ENCODE results near the gene AFF3. TPM values are rescaled to one million over a fixed set of nuclear protein-coding genes. Genes with fewer than 3 reads are reported as not detected.
A peak's percentile ranks its signal among the peaks of the same experiment; 100 is the strongest.

AFF3 gene, protein sequence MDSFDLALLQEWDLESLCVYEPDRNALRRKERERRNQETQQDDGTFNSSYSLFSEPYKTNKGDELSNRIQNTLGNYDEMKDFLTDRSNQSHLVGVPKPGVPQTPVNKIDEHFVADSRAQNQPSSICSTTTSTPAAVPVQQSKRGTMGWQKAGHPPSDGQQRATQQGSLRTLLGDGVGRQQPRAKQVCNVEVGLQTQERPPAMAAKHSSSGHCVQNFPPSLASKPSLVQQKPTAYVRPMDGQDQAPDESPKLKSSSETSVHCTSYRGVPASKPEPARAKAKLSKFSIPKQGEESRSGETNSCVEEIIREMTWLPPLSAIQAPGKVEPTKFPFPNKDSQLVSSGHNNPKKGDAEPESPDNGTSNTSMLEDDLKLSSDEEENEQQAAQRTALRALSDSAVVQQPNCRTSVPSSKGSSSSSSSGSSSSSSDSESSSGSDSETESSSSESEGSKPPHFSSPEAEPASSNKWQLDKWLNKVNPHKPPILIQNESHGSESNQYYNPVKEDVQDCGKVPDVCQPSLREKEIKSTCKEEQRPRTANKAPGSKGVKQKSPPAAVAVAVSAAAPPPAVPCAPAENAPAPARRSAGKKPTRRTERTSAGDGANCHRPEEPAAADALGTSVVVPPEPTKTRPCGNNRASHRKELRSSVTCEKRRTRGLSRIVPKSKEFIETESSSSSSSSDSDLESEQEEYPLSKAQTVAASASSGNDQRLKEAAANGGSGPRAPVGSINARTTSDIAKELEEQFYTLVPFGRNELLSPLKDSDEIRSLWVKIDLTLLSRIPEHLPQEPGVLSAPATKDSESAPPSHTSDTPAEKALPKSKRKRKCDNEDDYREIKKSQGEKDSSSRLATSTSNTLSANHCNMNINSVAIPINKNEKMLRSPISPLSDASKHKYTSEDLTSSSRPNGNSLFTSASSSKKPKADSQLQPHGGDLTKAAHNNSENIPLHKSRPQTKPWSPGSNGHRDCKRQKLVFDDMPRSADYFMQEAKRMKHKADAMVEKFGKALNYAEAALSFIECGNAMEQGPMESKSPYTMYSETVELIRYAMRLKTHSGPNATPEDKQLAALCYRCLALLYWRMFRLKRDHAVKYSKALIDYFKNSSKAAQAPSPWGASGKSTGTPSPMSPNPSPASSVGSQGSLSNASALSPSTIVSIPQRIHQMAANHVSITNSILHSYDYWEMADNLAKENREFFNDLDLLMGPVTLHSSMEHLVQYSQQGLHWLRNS (N-terminal part only)
- 10 to 100 TPM in 4 of 5 experiments, 1 to 10 TPM in 1; 3.0 to 24.1 (median 19.8) TPM for total RNA-seq
- polyA plus RNA-seq: 10 to 100 TPM in 1 of 2 donors, 1 to 10 TPM in 1; 4.0 to 21.0 TPM
- total RNA-seq: 15.2 reads per million, percentile 44 among the genes with 10 or more reads in this experiment

DNA sequence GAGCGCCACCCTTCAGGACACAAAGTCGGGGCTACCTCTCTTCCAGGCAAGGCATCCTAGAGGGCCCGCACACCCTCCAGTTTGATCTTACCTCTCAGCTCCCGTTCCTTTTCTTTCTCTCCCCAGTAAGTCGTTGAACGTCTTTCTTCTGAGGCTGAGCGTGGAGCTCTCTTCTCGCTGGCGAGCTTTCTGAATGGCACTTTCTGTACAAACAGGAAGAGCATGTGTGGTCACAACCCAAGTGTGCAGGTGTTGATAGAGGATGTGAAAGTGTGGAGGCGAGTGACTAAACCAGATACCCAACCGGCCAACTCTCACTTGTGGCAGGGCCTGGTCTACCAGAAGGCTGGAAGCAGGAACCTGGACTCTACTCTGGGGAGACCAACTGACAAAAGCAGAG, at the start of gene AFF3:
Gene AFF3 (minus strand): TSS at position 198 of the 400 bp plus-strand sequence. CDS start 38,136 bp downstream, outside the sequence.
- POLR2A ChIA-PET: interaction anchor here (0.8 to 1.4 kb wide), 2 partner anchors 8 to 29 kb away, joined by 4 to 8 read pairs; no protein-coding TSS in a partner anchor
- H3K36me3 ChIP-seq (ENCODE audit: control insufficient read depth in 2 of 3, insufficient read depth in 3 of 3, low read length in 3 of 3): no peaks in the 10 kb centered on the region
- H3K4me3 Mint-ChIP-seq: peak within 1 kb of the TSS; percentile 82 to 98 (median 92)
- H3K27ac Mint-ChIP-seq: peak within 1 kb of the TSS; percentile 82 to 99 (median 96)
- H3K4me1 Mint-ChIP-seq: peaks cover 42 to 75% (median 67%) of the 10 kb centered on the region in 7 donors
- peaks cover 0 to 10% (median 0%) of the 10 kb centered on the region in 11 donors for H3K9me3 Mint-ChIP-seq
- DNase-seq: peak; percentile 10 to 63 (median 50)
- peak; percentile 74 for ATAC-seq
- intact Hi-C loops (cut with micrococcal nuclease): loop anchor here in 1 of 2 donors (1.0 kb wide), 1 partner anchor 38 kb away; no protein-coding TSS in a partner anchor
- peaks cover 5 to 30% of the 10 kb centered on the region in 2 donors for H3K4me1 ChIP-seq (ENCODE audit: control insufficient read depth in 2 of 2, insufficient read depth in 2 of 2, low read length in 2 of 2)
- H3K27ac ChIP-seq (ENCODE audit: low read depth, low read length): peak within 1 kb of the TSS; percentile 70
- peak within 1 kb of the TSS; percentile 80 for H3K4me3 ChIP-seq (ENCODE audit: low read length)
- no peaks in the 10 kb centered on the region for H3K9me3 ChIP-seq (ENCODE audit: control insufficient read depth in 2 of 3, low read length in 3 of 3)
- H3K27me3 ChIP-seq (ENCODE audit: control insufficient read depth in 2 of 2, insufficient read depth in 2 of 2, low read length in 2 of 2): no peaks in the 10 kb centered on the region
- CTCF ChIA-PET: no interaction called here
- H3K27me3 Mint-ChIP-seq: peaks cover 0 to 32% (median 0%) of the 10 kb centered on the region in 5 donors
- peaks cover 0 to 8% (median 0%) of the 10 kb centered on the region in 5 donors for H3K36me3 Mint-ChIP-seq

DNA sequence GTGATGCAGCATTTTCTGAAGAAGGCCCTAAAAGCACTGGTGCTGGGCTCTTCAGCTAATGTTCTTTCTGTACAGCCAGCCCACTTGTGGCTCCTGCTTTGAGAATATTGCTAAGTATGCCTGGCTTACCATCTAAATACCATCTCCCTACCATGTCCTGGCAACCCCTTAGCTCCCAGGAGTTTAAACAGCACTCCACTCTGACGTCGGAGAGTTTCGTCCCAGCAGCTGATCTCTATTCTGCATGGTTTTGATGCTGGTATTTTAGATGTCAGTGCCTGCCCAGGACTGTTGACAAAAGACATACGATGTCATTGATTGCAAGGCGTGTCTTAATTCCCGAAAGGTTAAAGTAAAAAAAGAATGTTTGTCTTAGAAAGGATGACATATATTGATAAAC, 47.0 kb upstream of the AFF3 start:
- no peak for DNase-seq
- no peaks in the 10 kb centered on the region for H3K36me3 ChIP-seq (ENCODE audit: control insufficient read depth in 2 of 3, insufficient read depth in 3 of 3, low read length in 3 of 3)
- H3K36me3 Mint-ChIP-seq: no peaks in the 10 kb centered on the region
- no peak overlapping the region for H3K4me3 Mint-ChIP-seq
- H3K9me3 Mint-ChIP-seq: peaks cover 0 to 4% (median 0%) of the 10 kb centered on the region in 11 donors
- no peak for ATAC-seq
- intact Hi-C loops (cut with micrococcal nuclease): no loop called here
- H3K27me3 ChIP-seq (ENCODE audit: control insufficient read depth in 2 of 2, insufficient read depth in 2 of 2, low read length in 2 of 2): no peaks in the 10 kb centered on the region
- no peaks in the 10 kb centered on the region for H3K4me1 ChIP-seq (ENCODE audit: control insufficient read depth in 2 of 2, insufficient read depth in 2 of 2, low read length in 2 of 2)
- no peaks in the 10 kb centered on the region for H3K9me3 ChIP-seq (ENCODE audit: control insufficient read depth in 2 of 3, low read length in 3 of 3)
- H3K27ac ChIP-seq (ENCODE audit: low read depth, low read length): no peak overlapping the region
- POLR2A ChIA-PET: no interaction called here
- no peak overlapping the region for H3K4me3 ChIP-seq (ENCODE audit: low read length)
- H3K27ac Mint-ChIP-seq: no peak overlapping the region
- CTCF ChIA-PET: no interaction called here
- H3K4me1 Mint-ChIP-seq: peaks cover 0 to 9% (median 0%) of the 10 kb centered on the region in 7 donors
- H3K27me3 Mint-ChIP-seq: peaks cover 0 to 13% (median 0%) of the 10 kb centered on the region in 5 donors

DNA sequence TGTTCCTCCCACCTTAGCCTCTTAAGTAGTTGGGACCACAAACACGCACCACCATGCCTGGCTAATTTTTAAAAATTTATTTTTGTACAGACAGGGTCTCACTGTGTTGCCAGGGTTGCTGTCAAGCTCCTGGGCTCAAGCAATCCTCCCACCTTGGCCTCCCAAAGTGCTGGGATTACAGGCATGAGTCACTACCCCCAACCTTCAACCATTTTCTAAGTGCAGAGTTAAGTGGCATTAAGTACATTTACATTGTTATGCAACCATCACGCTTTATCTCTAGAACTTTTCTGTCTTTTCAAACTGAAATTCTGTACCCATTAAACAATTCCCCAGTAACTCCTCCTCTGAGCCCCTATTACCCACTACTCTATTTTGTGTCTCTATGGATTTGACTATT, 45.9 kb upstream of the AFF3 start:
- Mint-ChIP-seq H3K9me3 (peaks cover 0 to 4% (median 0%) of the 10 kb centered on the region in 11 donors), H3K36me3 (no peaks in the 10 kb centered on the region), H3K27ac (no peak overlapping the region), H3K4me3 (no peak overlapping the region), H3K27me3 (peaks cover 0 to 13% (median 0%) of the 10 kb centered on the region in 5 donors), H3K4me1 (peaks cover 0 to 4% (median 0%) of the 10 kb centered on the region in 7 donors)
- POLR2A ChIA-PET: no interaction called here
- ATAC-seq (no peak), DNase-seq (no peak)
- intact Hi-C loops (cut with micrococcal nuclease): no loop called here
- H3K27ac ChIP-seq (ENCODE audit: low read depth, low read length): no peak overlapping the region
- CTCF ChIA-PET: no interaction called here
- H3K36me3 ChIP-seq (ENCODE audit: control insufficient read depth in 2 of 3, insufficient read depth in 3 of 3, low read length in 3 of 3): no peaks in the 10 kb centered on the region
- H3K4me1 ChIP-seq (ENCODE audit: control insufficient read depth in 2 of 2, insufficient read depth in 2 of 2, low read length in 2 of 2): no peaks in the 10 kb centered on the region
- H3K27me3 ChIP-seq (ENCODE audit: control insufficient read depth in 2 of 2, insufficient read depth in 2 of 2, low read length in 2 of 2): no peaks in the 10 kb centered on the region
- H3K4me3 ChIP-seq (ENCODE audit: low read length): no peak overlapping the region
- no peaks in the 10 kb centered on the region for H3K9me3 ChIP-seq (ENCODE audit: control insufficient read depth in 2 of 3, low read length in 3 of 3)

DNA sequence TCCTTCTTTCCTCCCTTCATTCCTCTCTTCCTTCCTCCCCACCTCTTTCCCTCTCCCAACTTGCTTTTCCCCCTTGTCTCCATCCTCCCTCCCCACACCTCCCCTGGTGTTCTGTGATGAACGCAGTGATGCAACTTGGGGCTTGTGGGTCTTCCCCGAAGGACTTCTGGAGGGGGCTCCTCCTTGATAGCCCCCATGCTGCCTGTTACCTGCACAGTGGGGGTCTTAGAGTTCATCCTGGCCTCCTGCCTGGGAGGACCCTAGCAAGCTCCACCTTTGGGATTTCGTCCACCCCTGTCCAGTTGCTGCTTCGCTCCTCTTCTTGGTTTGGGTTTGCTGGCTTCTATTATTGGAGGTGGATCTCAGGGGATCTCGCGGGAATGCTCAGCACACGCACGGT, 43.7 kb upstream of the AFF3 start:
- no peak for ATAC-seq
- no peak for DNase-seq
- Histone ChIP-seq H3K9me3 (ENCODE audit: control insufficient read depth in 2 of 3, low read length in 3 of 3) (no peaks in the 10 kb centered on the region), H3K27ac (ENCODE audit: low read depth, low read length) (no peak overlapping the region), H3K4me3 (ENCODE audit: low read length) (no peak overlapping the region), H3K36me3 (ENCODE audit: control insufficient read depth in 2 of 3, insufficient read depth in 3 of 3, low read length in 3 of 3) (no peaks in the 10 kb centered on the region), H3K27me3 (ENCODE audit: control insufficient read depth in 2 of 2, insufficient read depth in 2 of 2, low read length in 2 of 2) (no peaks in the 10 kb centered on the region), H3K4me1 (ENCODE audit: control insufficient read depth in 2 of 2, insufficient read depth in 2 of 2, low read length in 2 of 2) (no peaks in the 10 kb centered on the region)
- ChIA-PET CTCF (no interaction called here), POLR2A (no interaction called here)
- Mint-ChIP-seq H3K4me3 (no peak overlapping the region), H3K4me1 (peaks cover 0 to 4% (median 0%) of the 10 kb centered on the region in 7 donors), H3K36me3 (no peaks in the 10 kb centered on the region), H3K9me3 (peaks cover 0 to 4% (median 0%) of the 10 kb centered on the region in 11 donors), H3K27ac (no peak overlapping the region), H3K27me3 (peaks cover 0 to 4% (median 0%) of the 10 kb centered on the region in 5 donors)
- intact Hi-C loops (cut with micrococcal nuclease): no loop called here

DNA sequence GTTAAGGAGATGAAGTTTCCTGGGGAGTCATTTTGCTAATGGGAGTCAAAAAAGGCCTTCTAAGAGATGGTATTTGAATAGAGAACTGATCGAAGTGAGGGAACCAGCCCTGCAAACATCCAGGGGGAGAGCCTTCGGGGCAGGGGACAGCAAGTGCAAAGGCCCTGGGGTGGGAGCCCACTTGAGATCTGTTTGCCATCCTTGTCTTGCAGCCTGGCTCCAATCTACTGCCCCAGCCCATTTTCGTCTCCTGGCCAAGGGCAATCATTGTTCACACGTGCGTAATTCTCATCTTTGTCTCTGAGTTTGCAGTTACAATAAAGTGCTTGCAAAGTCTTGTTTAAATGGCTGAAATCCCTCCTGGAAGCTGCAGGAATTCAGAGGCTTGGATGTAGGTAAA, 43.1 kb upstream of the AFF3 start:
- H3K9me3 Mint-ChIP-seq: peaks cover 0 to 4% (median 0%) of the 10 kb centered on the region in 11 donors
- CTCF ChIA-PET: interaction anchor here (0.6 kb wide), 1 partner anchor 244 kb away, joined by 3 read pairs; no protein-coding TSS in a partner anchor
- DNase-seq (no peak), ATAC-seq (no peak)
- H3K27ac ChIP-seq (ENCODE audit: low read depth, low read length): no peak overlapping the region
- no peaks in the 10 kb centered on the region for H3K36me3 ChIP-seq (ENCODE audit: control insufficient read depth in 2 of 3, insufficient read depth in 3 of 3, low read length in 3 of 3)
- H3K27ac Mint-ChIP-seq: no peak overlapping the region
- H3K4me3 Mint-ChIP-seq: no peak overlapping the region
- H3K27me3 ChIP-seq (ENCODE audit: control insufficient read depth in 2 of 2, insufficient read depth in 2 of 2, low read length in 2 of 2): no peaks in the 10 kb centered on the region
- no peaks in the 10 kb centered on the region for H3K9me3 ChIP-seq (ENCODE audit: control insufficient read depth in 2 of 3, low read length in 3 of 3)
- H3K4me1 ChIP-seq (ENCODE audit: control insufficient read depth in 2 of 2, insufficient read depth in 2 of 2, low read length in 2 of 2): no peaks in the 10 kb centered on the region
- no peaks in the 10 kb centered on the region for H3K36me3 Mint-ChIP-seq
- no peaks in the 10 kb centered on the region for H3K27me3 Mint-ChIP-seq
- peaks cover 0 to 4% (median 0%) of the 10 kb centered on the region in 7 donors for H3K4me1 Mint-ChIP-seq
- POLR2A ChIA-PET: no interaction called here
- intact Hi-C loops (cut with micrococcal nuclease): no loop called here
- no peak overlapping the region for H3K4me3 ChIP-seq (ENCODE audit: low read length)

DNA sequence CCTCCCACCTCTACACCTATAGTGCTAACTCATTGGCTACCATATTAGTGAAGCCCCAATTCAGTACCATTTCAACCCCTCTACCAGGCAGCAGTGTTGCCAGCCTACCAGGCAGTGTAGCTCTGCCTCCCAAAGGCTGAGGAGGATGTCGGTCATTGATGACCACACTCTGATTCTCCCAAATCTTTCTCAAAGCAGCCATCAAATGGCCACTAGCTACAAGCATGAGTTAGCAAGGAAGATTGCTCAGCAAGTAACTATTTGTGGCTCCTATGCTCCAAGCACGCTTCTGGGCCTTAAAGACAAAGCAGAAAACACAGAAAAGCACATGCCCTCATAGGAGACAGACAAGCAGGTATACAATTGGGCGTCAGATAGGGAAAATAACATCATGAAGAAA, 42.7 kb upstream of the AFF3 start:
- Histone ChIP-seq H3K4me1 (ENCODE audit: control insufficient read depth in 2 of 2, insufficient read depth in 2 of 2, low read length in 2 of 2) (no peaks in the 10 kb centered on the region), H3K9me3 (ENCODE audit: control insufficient read depth in 2 of 3, low read length in 3 of 3) (no peaks in the 10 kb centered on the region), H3K27me3 (ENCODE audit: control insufficient read depth in 2 of 2, insufficient read depth in 2 of 2, low read length in 2 of 2) (no peaks in the 10 kb centered on the region), H3K4me3 (ENCODE audit: low read length) (no peak overlapping the region), H3K36me3 (ENCODE audit: control insufficient read depth in 2 of 3, insufficient read depth in 3 of 3, low read length in 3 of 3) (no peaks in the 10 kb centered on the region), H3K27ac (ENCODE audit: low read depth, low read length) (no peak overlapping the region)
- DNase-seq (no peak), ATAC-seq (peak; percentile 22)
- H3K4me3 Mint-ChIP-seq: no peak overlapping the region
- CTCF ChIA-PET: interaction anchor here (0.6 kb wide), 1 partner anchor 244 kb away, joined by 3 read pairs; no protein-coding TSS in a partner anchor
- H3K4me1 Mint-ChIP-seq: peaks cover 0 to 4% (median 0%) of the 10 kb centered on the region in 7 donors
- peaks cover 0 to 4% (median 0%) of the 10 kb centered on the region in 11 donors for H3K9me3 Mint-ChIP-seq
- no peak overlapping the region for H3K27ac Mint-ChIP-seq
- intact Hi-C loops (cut with micrococcal nuclease): no loop called here
- no peaks in the 10 kb centered on the region for H3K36me3 Mint-ChIP-seq
- POLR2A ChIA-PET: no interaction called here
- H3K27me3 Mint-ChIP-seq: no peaks in the 10 kb centered on the region
